Measurements from ENCODE around the gene NEDD4L. TPM values are rescaled to one million over a fixed set of nuclear protein-coding genes. Genes with fewer than 3 reads are reported as not detected.

Gene NEDD4L
- total and polyA plus RNA-seq, 2 experiments from 2014 or later, result 36.2 to 72.3 TPM

- Histone ChIP-seq H3F3A (replicated peaks; ENCODE audit: low read depth) (no peaks in the 10 kb centered on the region), H3K36me3 (ENCODE audit: insufficient read depth) (no peaks in the 10 kb centered on the region), H3K9me2 (ENCODE audit: insufficient read depth) (no peaks in the 10 kb centered on the region), H4K20me1 (replicated peaks; ENCODE audit: insufficient read depth) (peaks cover 3% of the 10 kb centered on the region; the same call in 1 of the 2 replicates), H3K27me3 (ENCODE audit: insufficient read depth) (no peaks in the 10 kb centered on the region), H3K79me2 (replicated peaks; ENCODE audit: insufficient read depth) (peaks cover 86% of the 10 kb centered on the region), H3K4me1 (ENCODE audit: insufficient read depth) (peaks cover 39% of the 10 kb centered on the region), H3K4me2 (no peak overlapping the region), H3K4me3 (no peak overlapping the region), H2AFZ (no peak overlapping the region), H3K27ac (ENCODE audit: low read depth) (no peak overlapping the region; the same call in 1 of the 2 replicates)
- no peak overlapping the region for H3K27ac Mint-ChIP-seq
- DNase-seq (ENCODE audit: low spot score) (no peak), ATAC-seq (no peak)
- no peaks in the 10 kb centered on the region for H3K36me3 Mint-ChIP-seq (ENCODE audit: low read depth)
- H3K9me3 Mint-ChIP-seq, result no peaks in the 10 kb centered on the region
- H3K27me3 Mint-ChIP-seq (ENCODE audit: insufficient read depth, low read depth, poor library complexity), result no peaks in the 10 kb centered on the region
- H3K4me3 Mint-ChIP-seq, result no peak overlapping the region
- peaks cover 57% of the 10 kb centered on the region for H3K4me1 Mint-ChIP-seq
- TF ChIP-seq EZH2 (IDR thresholded peaks at IDR 0.05; ENCODE audit: low read depth, unreplicated experiment) (no peak), ETS1 (IDR thresholded peaks at IDR 0.05) (no peak), ZNF462 (CRISPR knock-in tag; IDR thresholded peaks at IDR 0.05) (no peak), REST (IDR thresholded peaks at IDR 0.05; ENCODE audit: unreplicated experiment) (no peak), POLR2AphosphoS5 (IDR thresholded peaks at IDR 0.05; ENCODE audit: low read depth) (no peak), STAT1 (IDR thresholded peaks at IDR 0.05; ENCODE audit: unreplicated experiment) (no peak), ZNF331 (CRISPR knock-in tag; IDR thresholded peaks at IDR 0.05; ENCODE audit: low read depth) (no peak), JUNB (IDR thresholded peaks at IDR 0.05; ENCODE audit: unreplicated experiment) (no peak), ZNF114 (CRISPR knock-in tag; IDR thresholded peaks at IDR 0.05) (no peak), NANOG (IDR thresholded peaks at IDR 0.05; ENCODE audit: borderline replicate concordance) (no peak), CREB1 (CRISPR knock-in tag; IDR thresholded peaks at IDR 0.05; ENCODE audit: low read depth) (no peak), EZH2phosphoT487 (IDR thresholded peaks at IDR 0.05; ENCODE audit: unreplicated experiment) (no peak), CTCF (conservative IDR thresholded peaks at IDR 0.05; ENCODE audit: low read depth in 2 of 2) (no peak)
Measured at GRCh38 chr18:58205443-58206160, 161.6 kb downstream of the NEDD4L start.
